Measurements from ENCODE around the gene SPESP1. TPM values are rescaled to one million over a fixed set of nuclear protein-coding genes. Genes with fewer than 3 reads are reported as not detected.

The SPESP1 gene
- total RNA-seq, 2 donors from 2014 or later, result 0.96 to 14.3 TPM

GRCh38 chr15:68984586-68984985 lies 54.3 kb downstream of the SPESP1 start:
- Histone ChIP-seq H3K9me3 (no peaks in the 10 kb centered on the region), H3K36me3 (no peaks in the 10 kb centered on the region), H3K4me3 (no peak overlapping the region), H3K27me3 (replicated peaks; ENCODE audit: insufficient read depth) (no peaks in the 10 kb centered on the region), H3K27ac (no peak overlapping the region), H3K4me1 (replicated peaks) (no peaks in the 10 kb centered on the region)
- TF ChIP-seq POLR2AphosphoS5 (IDR thresholded peaks at IDR 0.05) (no peak), CTCF (IDR thresholded peaks at IDR 0.05) (no peak), POLR2A (IDR thresholded peaks at IDR 0.05) (no peak)
- DNase-seq (ENCODE audit: low spot score), result no peak
- intact Hi-C loops (cut with DNase I), result no loop called here
- WGBS, result 95% methylated on average over 3 of the region's 3 CpGs

GRCh38 chr15:68985361-68985891 lies 55.1 kb downstream of the SPESP1 start:
- no peak for TF ChIP-seq CTCF (IDR thresholded peaks at IDR 0.05)
- TF ChIP-seq POLR2A (IDR thresholded peaks at IDR 0.05), result no peak
- TF ChIP-seq POLR2AphosphoS5 (IDR thresholded peaks at IDR 0.05), result no peak
- Histone ChIP-seq H3K9me3 (no peaks in the 10 kb centered on the region), H3K36me3 (no peaks in the 10 kb centered on the region), H3K4me1 (replicated peaks) (no peaks in the 10 kb centered on the region), H3K27me3 (replicated peaks; ENCODE audit: insufficient read depth) (no peaks in the 10 kb centered on the region), H3K27ac (no peak overlapping the region), H3K4me3 (no peak overlapping the region)
- 94% methylated on average over 5 of the region's 5 CpGs for WGBS
- intact Hi-C loops (cut with DNase I), result no loop called here
- no peak for DNase-seq (ENCODE audit: low spot score)

GRCh38 chr15:68986322-68986721 lies 56.0 kb downstream of the SPESP1 start:
- intact Hi-C loops (cut with DNase I), result no loop called here
- Histone ChIP-seq H3K27ac (no peak overlapping the region), H3K9me3 (no peaks in the 10 kb centered on the region), H3K4me3 (no peak overlapping the region), H3K36me3 (no peaks in the 10 kb centered on the region), H3K4me1 (replicated peaks) (no peaks in the 10 kb centered on the region), H3K27me3 (replicated peaks; ENCODE audit: insufficient read depth) (no peaks in the 10 kb centered on the region)
- no peak for DNase-seq (ENCODE audit: low spot score)
- TF ChIP-seq POLR2AphosphoS5 (IDR thresholded peaks at IDR 0.05) (no peak), POLR2A (IDR thresholded peaks at IDR 0.05) (no peak), CTCF (IDR thresholded peaks at IDR 0.05) (no peak)
- 94% methylated on average over 5 of the region's 5 CpGs for WGBS

- no peak overlapping the region for H3K4me3 ChIP-seq
- H3K27ac ChIP-seq, result no peak overlapping the region
- TF ChIP-seq POLR2AphosphoS5 (IDR thresholded peaks at IDR 0.05), result no peak
- TF ChIP-seq CTCF (IDR thresholded peaks at IDR 0.05), result no peak
- no peak for TF ChIP-seq POLR2A (IDR thresholded peaks at IDR 0.05)
- WGBS, result 97% methylated on average over 6 of the region's 6 CpGs
- H3K36me3 ChIP-seq, result no peaks in the 10 kb centered on the region
- intact Hi-C loops (cut with DNase I), result no loop called here
- H3K27me3 ChIP-seq (replicated peaks; ENCODE audit: insufficient read depth), result no peaks in the 10 kb centered on the region
- H3K9me3 ChIP-seq, result no peaks in the 10 kb centered on the region
- no peak for DNase-seq (ENCODE audit: low spot score)
- H3K4me1 ChIP-seq (replicated peaks), result no peaks in the 10 kb centered on the region
These were observed 56.8 kb downstream of the SPESP1 start for GRCh38 chr15:68987120-68987519.

GRCh38 chr15:68987676-68988075 lies 57.4 kb downstream of the SPESP1 start:
- TF ChIP-seq POLR2AphosphoS5 (IDR thresholded peaks at IDR 0.05), result no peak
- TF ChIP-seq POLR2A (IDR thresholded peaks at IDR 0.05), result no peak
- TF ChIP-seq CTCF (IDR thresholded peaks at IDR 0.05), result no peak
- 0% methylated on average over 1 of the region's 1 CpG for WGBS
- H3K27me3 ChIP-seq (replicated peaks; ENCODE audit: insufficient read depth), result no peaks in the 10 kb centered on the region
- DNase-seq (ENCODE audit: low spot score), result no peak
- intact Hi-C loops (cut with DNase I), result no loop called here
- no peak overlapping the region for H3K27ac ChIP-seq
- no peaks in the 10 kb centered on the region for H3K36me3 ChIP-seq
- no peaks in the 10 kb centered on the region for H3K9me3 ChIP-seq
- H3K4me1 ChIP-seq (replicated peaks), result no peaks in the 10 kb centered on the region
- no peak overlapping the region for H3K4me3 ChIP-seq

Measured in prostate gland (tissue), 2 donors.